ENCODE results near the gene HOXB7.
A peak's percentile ranks its signal among the peaks of the same experiment; 100 is the strongest.

Gene HOXB7

GRCh38 chr17:48633266-48633677 lies 22.5 kb upstream of the HOXB7 start:
- no peak overlapping the region for H3K4me3 ChIP-seq (ENCODE audit: low read length)

DNA sequence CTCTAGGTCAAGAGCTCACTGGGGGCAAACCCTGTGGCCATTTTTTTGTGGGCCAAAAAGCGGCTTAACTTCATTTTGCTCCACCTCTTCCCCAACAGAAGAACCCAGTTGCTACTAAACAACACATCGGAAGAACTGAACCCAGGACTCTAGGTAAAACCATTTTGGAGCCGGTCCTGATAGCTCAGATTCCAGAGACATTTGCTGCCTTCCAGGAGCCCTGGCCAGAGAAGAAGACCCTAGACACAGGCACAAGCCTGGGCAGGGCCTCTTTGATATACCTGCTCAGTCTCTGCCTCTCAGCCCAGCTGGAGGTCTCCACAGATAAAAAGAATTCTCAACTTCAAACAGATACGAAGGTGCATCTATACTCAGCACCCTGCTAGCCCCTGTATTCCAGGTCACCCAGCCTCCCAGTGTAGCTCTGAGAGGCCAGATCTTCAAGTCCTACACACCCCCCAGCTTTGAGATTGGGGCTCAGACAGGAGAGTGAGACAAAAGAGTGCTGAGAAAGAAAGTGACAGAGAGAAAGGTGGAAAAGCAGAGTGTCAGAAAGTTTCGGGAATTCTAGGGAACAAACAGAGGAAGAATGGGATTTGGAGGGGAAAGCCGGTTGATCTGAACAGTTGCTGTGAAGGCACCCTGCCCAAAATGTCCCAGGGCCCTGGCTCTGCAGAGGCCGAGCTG lies 21.9 kb upstream of the HOXB7 start:
- Histone ChIP-seq H3K4me1 (ENCODE audit: low read length) (peaks cover 41% of the 10 kb centered on the region), H3K4me2 (ENCODE audit: low read length) (peak overlapping the region; percentile 42), H3K9me3 (ENCODE audit: insufficient read depth, low read length) (no peaks in the 10 kb centered on the region), H3K4me3 (ENCODE audit: low read length) (no peak overlapping the region), H3K9ac (ENCODE audit: low read length) (no peak overlapping the region), H3K27ac (ENCODE audit: low read length) (no peak overlapping the region), H3K36me3 (replicated peaks; ENCODE audit: low read depth, low read length) (no peaks in the 10 kb centered on the region), H3K27me3 (ENCODE audit: low read depth, low read length) (peaks cover 29% of the 10 kb centered on the region), H2AFZ (ENCODE audit: low read depth, low read length) (peak overlapping the region; percentile 34; the same call in 1 of the 2 replicates), H3K79me2 (ENCODE audit: low read length) (no peaks in the 10 kb centered on the region), H4K20me1 (ENCODE audit: insufficient read depth, low read length) (no peaks in the 10 kb centered on the region)
- TF ChIP-seq, protein P1, sequence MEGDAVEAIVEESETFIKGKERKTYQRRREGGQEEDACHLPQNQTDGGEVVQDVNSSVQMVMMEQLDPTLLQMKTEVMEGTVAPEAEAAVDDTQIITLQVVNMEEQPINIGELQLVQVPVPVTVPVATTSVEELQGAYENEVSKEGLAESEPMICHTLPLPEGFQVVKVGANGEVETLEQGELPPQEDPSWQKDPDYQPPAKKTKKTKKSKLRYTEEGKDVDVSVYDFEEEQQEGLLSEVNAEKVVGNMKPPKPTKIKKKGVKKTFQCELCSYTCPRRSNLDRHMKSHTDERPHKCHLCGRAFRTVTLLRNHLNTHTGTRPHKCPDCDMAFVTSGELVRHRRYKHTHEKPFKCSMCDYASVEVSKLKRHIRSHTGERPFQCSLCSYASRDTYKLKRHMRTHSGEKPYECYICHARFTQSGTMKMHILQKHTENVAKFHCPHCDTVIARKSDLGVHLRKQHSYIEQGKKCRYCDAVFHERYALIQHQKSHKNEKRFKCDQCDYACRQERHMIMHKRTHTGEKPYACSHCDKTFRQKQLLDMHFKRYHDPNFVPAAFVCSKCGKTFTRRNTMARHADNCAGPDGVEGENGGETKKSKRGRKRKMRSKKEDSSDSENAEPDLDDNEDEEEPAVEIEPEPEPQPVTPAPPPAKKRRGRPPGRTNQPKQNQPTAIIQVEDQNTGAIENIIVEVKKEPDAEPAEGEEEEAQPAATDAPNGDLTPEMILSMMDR (IDR thresholded peaks at IDR 0.05; ENCODE audit: low read depth, low read length) = no peak

More at GRCh38 chr17:48633266-48633677, 22.5 kb upstream of the HOXB7 start:
- H3K9ac ChIP-seq (ENCODE audit: low read length) = no peak overlapping the region
- no peaks in the 10 kb centered on the region for H4K20me1 ChIP-seq (ENCODE audit: insufficient read depth, low read length)
- H2AFZ ChIP-seq (ENCODE audit: low read depth, low read length) = no peak overlapping the region
- peaks cover 31% of the 10 kb centered on the region for H3K27me3 ChIP-seq (ENCODE audit: low read depth, low read length)
- no peak overlapping the region for H3K4me2 ChIP-seq (ENCODE audit: low read length)
- H3K9me3 ChIP-seq (ENCODE audit: insufficient read depth, low read length) = no peaks in the 10 kb centered on the region
- no peak overlapping the region for H3K27ac ChIP-seq (ENCODE audit: low read length)
- H3K4me1 ChIP-seq (ENCODE audit: low read length) = peaks cover 41% of the 10 kb centered on the region
- H3K79me2 ChIP-seq (ENCODE audit: low read length) = no peaks in the 10 kb centered on the region
- H3K36me3 ChIP-seq (replicated peaks; ENCODE audit: low read depth, low read length) = no peaks in the 10 kb centered on the region
- TF ChIP-seq, protein P1 (IDR thresholded peaks at IDR 0.05; ENCODE audit: low read depth, low read length) = no peak
- no peak for TF ChIP-seq EZH2phosphoT487 (IDR thresholded peaks at IDR 0.05; ENCODE audit: low read depth)

GRCh38 chr17:48631693-48632578 lies 21.1 kb upstream of the HOXB7 start:
- Histone ChIP-seq H3K27me3 (ENCODE audit: low read depth, low read length) (peaks cover 27% of the 10 kb centered on the region), H3K9ac (ENCODE audit: low read length) (no peak overlapping the region), H3K79me2 (ENCODE audit: low read length) (no peaks in the 10 kb centered on the region), H4K20me1 (ENCODE audit: insufficient read depth, low read length) (no peaks in the 10 kb centered on the region), H2AFZ (ENCODE audit: low read depth, low read length) (peak overlapping the region; percentile 34; the same call in 1 of the 2 replicates), H3K36me3 (replicated peaks; ENCODE audit: low read depth, low read length) (no peaks in the 10 kb centered on the region), H3K27ac (ENCODE audit: low read length) (no peak overlapping the region), H3K4me2 (ENCODE audit: low read length) (peak overlapping the region; percentile 42), H3K4me3 (ENCODE audit: low read length) (no peak overlapping the region), H3K9me3 (ENCODE audit: insufficient read depth, low read length) (no peaks in the 10 kb centered on the region), H3K4me1 (ENCODE audit: low read length) (peaks cover 43% of the 10 kb centered on the region)
- no peak for TF ChIP-seq EZH2phosphoT487 (IDR thresholded peaks at IDR 0.05; ENCODE audit: low read depth)
- TF ChIP-seq, protein P1 (IDR thresholded peaks at IDR 0.05; ENCODE audit: low read depth, low read length) = no peak

Data from OCI-LY3 (cell line).